ENCODE measurements around the gene TNPO3. TPM values are rescaled to one million over a fixed set of nuclear protein-coding genes. Genes with fewer than 3 reads are reported as not detected.

The TNPO3 gene
- total RNA-seq, 6 donors from 2014 or later, result 21.6 to 37.7 (median 33.0) TPM

DNA sequence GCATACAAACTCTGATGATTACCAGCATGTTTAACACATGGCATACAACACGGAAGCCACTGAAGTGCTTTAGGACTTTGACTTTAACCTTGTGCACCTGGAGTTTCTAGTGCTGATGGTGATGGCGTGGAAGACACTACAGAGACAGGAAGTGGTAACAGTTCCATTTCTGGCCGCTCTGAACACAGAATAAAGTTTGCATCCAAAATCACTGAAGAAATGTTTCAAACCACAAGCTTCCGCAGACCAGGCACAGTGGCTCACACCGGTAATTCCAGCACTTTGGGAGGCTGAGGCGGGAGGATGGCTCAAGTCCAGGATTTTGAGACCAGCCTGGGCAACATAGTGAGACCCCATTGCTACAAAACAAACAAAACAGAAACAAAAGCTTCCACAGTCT lies 40.3 kb upstream of the TNPO3 start:
- H3K9me3 ChIP-seq, result no peaks in the 10 kb centered on the region
- TF ChIP-seq POLR2AphosphoS5 (IDR thresholded peaks at IDR 0.05), result no peak
- no peak for TF ChIP-seq EP300 (IDR thresholded peaks at IDR 0.05)
- TF ChIP-seq POLR2A (IDR thresholded peaks at IDR 0.05), result no peak
- TF ChIP-seq, protein P1, sequence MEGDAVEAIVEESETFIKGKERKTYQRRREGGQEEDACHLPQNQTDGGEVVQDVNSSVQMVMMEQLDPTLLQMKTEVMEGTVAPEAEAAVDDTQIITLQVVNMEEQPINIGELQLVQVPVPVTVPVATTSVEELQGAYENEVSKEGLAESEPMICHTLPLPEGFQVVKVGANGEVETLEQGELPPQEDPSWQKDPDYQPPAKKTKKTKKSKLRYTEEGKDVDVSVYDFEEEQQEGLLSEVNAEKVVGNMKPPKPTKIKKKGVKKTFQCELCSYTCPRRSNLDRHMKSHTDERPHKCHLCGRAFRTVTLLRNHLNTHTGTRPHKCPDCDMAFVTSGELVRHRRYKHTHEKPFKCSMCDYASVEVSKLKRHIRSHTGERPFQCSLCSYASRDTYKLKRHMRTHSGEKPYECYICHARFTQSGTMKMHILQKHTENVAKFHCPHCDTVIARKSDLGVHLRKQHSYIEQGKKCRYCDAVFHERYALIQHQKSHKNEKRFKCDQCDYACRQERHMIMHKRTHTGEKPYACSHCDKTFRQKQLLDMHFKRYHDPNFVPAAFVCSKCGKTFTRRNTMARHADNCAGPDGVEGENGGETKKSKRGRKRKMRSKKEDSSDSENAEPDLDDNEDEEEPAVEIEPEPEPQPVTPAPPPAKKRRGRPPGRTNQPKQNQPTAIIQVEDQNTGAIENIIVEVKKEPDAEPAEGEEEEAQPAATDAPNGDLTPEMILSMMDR (IDR thresholded peaks at IDR 0.05), result no peak
- H3K27ac ChIP-seq, result no peak overlapping the region
- no peaks in the 10 kb centered on the region for H3K27me3 ChIP-seq
- H3K4me1 ChIP-seq, result peaks cover 4 to 11% (median 6%) of the 10 kb centered on the region in 4 donors
- H3K4me3 ChIP-seq, result no peak overlapping the region
- H3K36me3 ChIP-seq, result no peaks in the 10 kb centered on the region
- DNase-seq (no peak), ATAC-seq (ENCODE audit: low FRiP score in 2 of 2) (no peak)
- WGBS, 2 donors, result 55 to 56% methylated on average over 6 of the region's 6 CpGs

DNA sequence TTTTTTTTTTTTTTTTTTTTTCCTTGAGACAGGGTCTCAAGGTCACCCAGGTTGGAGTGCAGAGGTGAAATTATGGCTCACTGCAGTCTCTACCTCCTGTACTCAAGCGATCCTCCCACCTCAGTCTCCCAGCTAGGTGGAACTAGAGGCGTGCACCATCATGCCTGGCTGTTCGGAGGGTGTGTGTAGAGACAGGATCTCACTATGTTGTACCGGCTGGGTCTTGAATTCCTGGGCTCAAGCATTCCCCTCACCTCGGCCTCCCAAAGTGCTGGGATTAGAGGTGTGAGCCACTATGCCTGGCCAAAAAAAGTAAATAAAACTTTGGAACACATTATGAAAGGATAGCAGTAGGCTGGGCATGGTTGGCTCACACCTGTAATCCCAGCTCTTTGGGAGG lies 39.6 kb upstream of the TNPO3 start:
- TF ChIP-seq POLR2AphosphoS5 (IDR thresholded peaks at IDR 0.05) (no peak), POLR2A (IDR thresholded peaks at IDR 0.05) (no peak), EP300 (IDR thresholded peaks at IDR 0.05) (no peak)
- TF ChIP-seq, protein P1 (IDR thresholded peaks at IDR 0.05), result no peak
- no peaks in the 10 kb centered on the region for H3K27me3 ChIP-seq
- no peak for DNase-seq
- no peak overlapping the region for H3K27ac ChIP-seq
- H3K9me3 ChIP-seq, result no peaks in the 10 kb centered on the region
- H3K36me3 ChIP-seq, result no peaks in the 10 kb centered on the region
- no peak overlapping the region for H3K4me3 ChIP-seq
- peaks cover 4 to 18% (median 10%) of the 10 kb centered on the region in 4 donors for H3K4me1 ChIP-seq
- WGBS, 2 donors, result 80 to 87% methylated on average over 5 of the region's 5 CpGs
- no peak for ATAC-seq (ENCODE audit: low FRiP score in 2 of 2)

DNA sequence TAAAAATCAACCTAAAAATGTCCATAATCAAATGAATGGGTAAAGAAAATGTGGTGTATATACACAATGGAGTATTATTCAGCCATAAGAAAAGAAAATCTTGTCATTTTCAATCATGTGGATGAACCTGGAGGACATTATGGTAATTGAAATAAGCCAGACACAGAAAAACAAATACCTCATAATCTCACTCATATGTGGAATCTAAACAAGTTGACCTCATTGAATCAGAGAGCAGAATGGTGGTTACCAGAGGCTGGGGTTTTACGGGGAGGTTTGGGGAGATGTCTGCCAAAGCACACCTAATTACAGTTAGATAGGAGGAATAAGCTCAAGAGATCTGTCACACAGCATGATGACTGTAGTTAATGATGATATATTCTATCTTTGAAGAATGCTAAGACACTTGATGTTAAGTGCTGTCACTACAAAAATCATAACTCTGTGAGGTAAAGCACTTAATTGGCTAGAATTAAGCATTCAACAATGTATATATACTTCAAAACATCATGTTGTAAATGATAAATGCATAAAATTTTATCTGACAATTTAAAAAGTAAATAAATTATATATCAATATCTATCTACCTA lies 39.1 kb upstream of the TNPO3 start:
- no peaks in the 10 kb centered on the region for H3K27me3 ChIP-seq
- no peak overlapping the region for H3K4me3 ChIP-seq
- TF ChIP-seq, protein P1 (IDR thresholded peaks at IDR 0.05), result no peak
- H3K4me1 ChIP-seq, result peaks cover 4 to 19% (median 10%) of the 10 kb centered on the region in 4 donors
- H3K36me3 ChIP-seq, result no peaks in the 10 kb centered on the region
- H3K9me3 ChIP-seq, result no peaks in the 10 kb centered on the region
- WGBS, 2 donors, result 77 to 81% methylated on average over 1 of the region's 1 CpG
- no peak overlapping the region for H3K27ac ChIP-seq
- ATAC-seq (ENCODE audit: low FRiP score in 2 of 2), result no peak
- no peak for DNase-seq

DNA sequence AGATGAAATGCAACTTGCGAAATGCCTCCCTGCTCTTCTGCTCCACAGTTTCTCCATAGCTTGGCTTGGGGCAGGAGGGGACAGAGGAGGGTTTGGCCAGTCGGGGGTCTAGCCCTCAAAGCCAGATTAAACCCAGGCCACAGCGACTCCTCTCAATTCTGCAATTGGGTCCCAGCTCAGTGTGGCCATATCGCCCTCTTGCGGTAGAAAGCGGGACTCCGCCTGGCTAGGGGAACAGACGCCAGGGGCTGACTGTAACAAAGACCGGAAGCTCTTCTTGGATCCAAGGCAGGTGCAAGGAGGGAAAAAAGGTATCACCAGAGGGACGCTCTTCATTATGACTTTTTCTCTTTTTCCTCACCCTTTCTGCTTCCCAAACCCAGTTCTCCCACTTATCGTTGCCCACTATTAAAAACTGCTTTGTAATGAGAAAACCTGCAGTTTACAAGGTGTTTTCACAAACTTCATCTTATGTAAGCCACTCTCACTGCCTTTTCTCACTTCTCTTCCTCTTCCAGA lies 36.6 kb upstream of the TNPO3 start:
- Histone ChIP-seq H3K27ac (no peak overlapping the region), H3K9me3 (no peaks in the 10 kb centered on the region), H3K27me3 (no peaks in the 10 kb centered on the region), H3K4me1 (peaks cover 4 to 19% (median 10%) of the 10 kb centered on the region in 4 donors), H3K36me3 (no peaks in the 10 kb centered on the region), H3K4me3 (no peak overlapping the region)
- peak in 1 of 2 donors; percentile 87 for DNase-seq
- no peak for TF ChIP-seq POLR2A (IDR thresholded peaks at IDR 0.05)
- TF ChIP-seq, protein P1 (IDR thresholded peaks at IDR 0.05), result peak; percentile 89 to 98 (median 92)
- ATAC-seq (ENCODE audit: low FRiP score in 2 of 2), result peak; percentile 92 to 96
- WGBS, 2 donors, result 6 to 8% methylated on average over 11 of the region's 11 CpGs

DNA sequence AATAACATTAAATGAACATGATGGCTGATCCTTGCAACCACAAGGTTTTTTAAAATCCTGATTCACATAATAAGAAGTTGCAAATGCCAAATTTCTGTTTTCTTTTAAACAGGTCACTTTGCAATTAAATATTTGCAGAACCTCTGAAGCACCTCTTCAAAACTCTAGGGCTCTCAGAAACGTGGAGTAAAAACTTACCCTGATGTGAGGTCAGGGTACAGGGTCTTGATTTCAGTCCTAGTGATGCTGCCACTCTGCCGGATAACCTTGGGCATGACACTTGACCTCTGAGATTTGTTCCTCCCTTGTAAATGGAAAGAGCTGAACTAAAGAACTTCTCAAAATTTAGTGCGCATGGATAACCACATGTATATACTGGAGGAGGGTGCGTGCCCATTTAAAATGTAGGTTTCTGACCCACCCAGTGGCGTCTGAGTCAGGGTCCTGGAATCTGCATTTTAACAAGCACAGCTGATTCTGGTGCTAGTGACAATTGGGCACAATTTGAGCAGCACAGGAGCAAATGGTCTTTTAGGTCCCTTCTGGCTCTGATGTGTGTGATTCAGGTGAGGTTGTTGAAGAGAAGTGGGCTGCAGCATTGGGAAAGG lies 35.5 kb upstream of the TNPO3 start:
- peaks cover 4 to 19% (median 10%) of the 10 kb centered on the region in 4 donors for H3K4me1 ChIP-seq
- DNase-seq (no peak), ATAC-seq (ENCODE audit: low FRiP score in 2 of 2) (peak in 1 of 2 donors; percentile 76)
- no peak overlapping the region for H3K4me3 ChIP-seq
- no peaks in the 10 kb centered on the region for H3K27me3 ChIP-seq
- no peaks in the 10 kb centered on the region for H3K9me3 ChIP-seq
- H3K27ac ChIP-seq, result peak overlapping the region in 1 of 4 donors; percentile 19
- WGBS, 2 donors, result 53 to 55% methylated on average over 5 of the region's 5 CpGs
- H3K36me3 ChIP-seq, result no peaks in the 10 kb centered on the region
- TF ChIP-seq POLR2AphosphoS5 (IDR thresholded peaks at IDR 0.05) (no peak), POLR2A (IDR thresholded peaks at IDR 0.05) (no peak), EP300 (IDR thresholded peaks at IDR 0.05) (no peak)
- TF ChIP-seq, protein P1 (IDR thresholded peaks at IDR 0.05), result no peak

Data from upper lobe of left lung (tissue), 6 donors.